Cardiac fibroblast (primary cell): ENCODE results near the gene LMO2.
A peak's percentile ranks its signal among the peaks of the same experiment; 100 is the strongest.

Experiments
- DNase-seq, 2 donors: peaks; one replicate each; pipeline versions ENCODE4 v3.0.0 to v3.0.0-alpha.2; 2010; ENCODE audit warnings: low read depth in 2 of 2
- H3K4me3 ChIP-seq, 2 donors: replicated peaks in 1 of 2; 1 replicate in 1 of 2; 2 replicates in 1 of 2; pipeline ENCODE4 v1.5.1; 2011; ENCODE audit warnings: low read depth in 2 of 2, low read length in 2 of 2, mild to moderate bottlenecking in 2 of 2, moderate library complexity in 1 of 2
- CTCF ChIP-seq: IDR thresholded peaks from one replicate; pipeline ENCODE4 v1.5.1; 2011; ENCODE audit warnings: low read depth, mild to moderate bottlenecking, low read length, inconsistent platforms

LMO2 gene

GRCh38 chr11:33891714-33892327, at the start of gene LMO2:
Gene LMO2, minus strand, starts transcription at chr11:33892076. Its CDS starts 22,360 bp downstream, at chr11:33869716.
- no peak within 1 kb of the TSS for H3K4me3 ChIP-seq
- no peak for DNase-seq
- no peak for TF ChIP-seq CTCF

- TF ChIP-seq CTCF = no peak
- no peak overlapping the region for H3K4me3 ChIP-seq
- DNase-seq = peak in 1 of 2 donors; percentile 10
These were observed 48.6 kb upstream of the LMO2 start for GRCh38 chr11:33940538-33940815.

GRCh38 chr11:33936725-33937604, 45.1 kb upstream of the LMO2 start:
- DNase-seq = peak; percentile 66 to 79
- no peak overlapping the region for H3K4me3 ChIP-seq
- TF ChIP-seq CTCF = no peak

GRCh38 chr11:33935461-33936456, 43.9 kb upstream of the LMO2 start:
- no peak for TF ChIP-seq CTCF
- no peak for DNase-seq
- H3K4me3 ChIP-seq = no peak overlapping the region

- TF ChIP-seq CTCF = no peak
- H3K4me3 ChIP-seq = no peak overlapping the region
- no peak for DNase-seq
These were observed 43.1 kb upstream of the LMO2 start for GRCh38 chr11:33935005-33935404.

- no peak for DNase-seq
- no peak for TF ChIP-seq CTCF
- no peak overlapping the region for H3K4me3 ChIP-seq
These were observed 42.6 kb upstream of the LMO2 start for GRCh38 chr11:33934450-33934849.
